Right renal cortex interstitium (tissue), 3 donors: ENCODE results near the gene TBC1D2B. TPM values are rescaled to one million over a fixed set of nuclear protein-coding genes. Genes with fewer than 3 reads are reported as not detected.

Experiments
- DNase-seq, 3 donors: peaks; one replicate each; pipeline ENCODE4 v3.0.0-alpha.2; 2013; ENCODE audit warnings: low read depth in 3 of 3, low spot score in 2 of 3
- polyA plus RNA-seq, 3 donors: library from polyadenylated mRNA; unstranded; fragments of 120-200 nt; gene quantifications; one replicate each; pipeline ENCODE4 v1.2.1, GENCODE V29; 2013; ENCODE audit not compliant: insufficient read length in 3 of 3

Gene TBC1D2B
- polyA plus RNA-seq, 3 donors = 25.9 to 28.7 (median 26.6) TPM

DNA sequence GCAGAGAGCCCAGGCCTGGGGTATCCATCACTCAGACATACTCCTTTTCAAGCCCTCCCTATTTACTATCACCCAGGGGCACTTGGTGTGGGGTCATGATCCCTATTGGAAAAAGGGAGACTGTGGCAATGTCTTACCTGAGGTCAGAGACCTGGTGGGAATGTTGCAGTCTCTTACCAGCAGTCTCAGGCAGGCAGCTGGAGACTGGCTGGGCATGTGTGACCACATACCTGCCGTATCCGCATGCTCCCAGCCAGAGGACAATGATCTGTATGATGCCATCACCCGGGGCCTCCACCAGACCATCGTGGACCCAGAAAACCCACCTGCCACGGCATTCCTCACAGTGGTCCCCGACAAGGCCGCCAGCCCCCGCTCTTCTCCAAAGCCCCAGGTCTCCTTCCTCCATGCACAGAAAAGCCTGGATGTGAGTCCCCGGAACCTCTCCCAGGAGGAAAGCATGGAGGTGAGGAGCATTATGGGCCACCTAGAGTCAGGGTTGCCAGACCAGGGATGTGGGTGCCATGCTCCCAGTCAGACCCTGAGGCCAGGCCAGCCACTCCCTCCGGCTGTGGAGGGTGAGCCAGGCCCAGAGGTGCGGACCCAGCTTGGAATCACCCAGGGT lies 20.7 kb upstream of the TBC1D2B start:
- DNase-seq = no peak

DNA sequence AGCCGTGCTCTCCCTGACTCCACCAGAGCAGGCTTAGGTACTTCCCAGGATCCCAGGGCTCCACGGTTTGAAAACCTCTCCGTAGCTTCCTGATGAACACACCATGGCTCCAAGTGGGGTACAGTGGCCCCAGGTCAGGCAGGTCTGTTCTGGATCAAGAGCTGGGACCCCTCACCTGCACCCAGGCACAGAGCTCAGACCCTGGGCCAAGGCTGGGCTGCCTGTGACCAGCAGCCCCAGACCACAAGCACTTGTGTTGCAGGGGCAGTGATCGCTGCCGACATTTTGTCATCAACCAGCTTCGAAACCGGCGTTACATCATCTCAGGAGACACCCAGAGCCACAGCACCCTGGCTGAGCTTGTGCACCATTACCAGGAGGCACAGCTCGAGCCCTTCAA lies 20.2 kb upstream of the TBC1D2B start:
- no peak for DNase-seq

DNA sequence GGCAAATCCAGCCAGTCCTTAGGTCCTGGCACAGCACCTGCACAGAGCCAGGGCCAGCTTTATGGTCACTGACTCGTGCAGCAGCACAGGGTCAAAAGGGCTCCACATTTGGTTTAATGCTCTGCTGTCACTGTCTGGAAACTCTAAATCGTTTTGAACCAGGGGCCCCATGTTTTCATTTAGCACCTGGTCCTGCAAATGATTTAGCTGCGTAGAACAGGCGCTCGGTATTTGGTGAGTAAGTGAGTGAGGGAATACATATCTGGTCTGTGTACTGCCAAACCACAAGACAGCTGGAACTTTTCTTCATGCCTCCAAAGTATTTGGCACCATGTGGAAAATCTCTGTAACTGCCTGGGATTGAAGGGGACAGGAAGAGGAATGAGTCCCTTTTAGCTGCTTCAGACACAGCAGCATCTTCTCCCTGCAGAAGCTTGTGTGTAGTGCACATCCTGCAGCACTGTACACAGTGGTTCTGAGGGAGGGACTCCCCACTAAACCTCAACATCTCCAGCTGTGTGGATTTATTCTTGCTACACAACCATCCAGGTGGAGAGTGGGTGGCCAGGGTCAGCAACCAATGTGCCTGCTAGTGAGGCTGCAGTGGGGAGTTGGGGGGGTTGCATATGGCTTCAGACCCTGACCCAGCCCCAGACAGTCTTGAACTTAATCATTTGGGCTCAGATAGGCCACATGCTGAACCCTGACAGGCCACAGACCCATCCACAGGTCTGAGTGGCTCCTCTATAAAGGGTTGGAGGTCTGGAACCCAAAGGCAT lies 15.9 kb upstream of the TBC1D2B start:
- DNase-seq = peak in 1 of 3 donors; percentile 61

DNA sequence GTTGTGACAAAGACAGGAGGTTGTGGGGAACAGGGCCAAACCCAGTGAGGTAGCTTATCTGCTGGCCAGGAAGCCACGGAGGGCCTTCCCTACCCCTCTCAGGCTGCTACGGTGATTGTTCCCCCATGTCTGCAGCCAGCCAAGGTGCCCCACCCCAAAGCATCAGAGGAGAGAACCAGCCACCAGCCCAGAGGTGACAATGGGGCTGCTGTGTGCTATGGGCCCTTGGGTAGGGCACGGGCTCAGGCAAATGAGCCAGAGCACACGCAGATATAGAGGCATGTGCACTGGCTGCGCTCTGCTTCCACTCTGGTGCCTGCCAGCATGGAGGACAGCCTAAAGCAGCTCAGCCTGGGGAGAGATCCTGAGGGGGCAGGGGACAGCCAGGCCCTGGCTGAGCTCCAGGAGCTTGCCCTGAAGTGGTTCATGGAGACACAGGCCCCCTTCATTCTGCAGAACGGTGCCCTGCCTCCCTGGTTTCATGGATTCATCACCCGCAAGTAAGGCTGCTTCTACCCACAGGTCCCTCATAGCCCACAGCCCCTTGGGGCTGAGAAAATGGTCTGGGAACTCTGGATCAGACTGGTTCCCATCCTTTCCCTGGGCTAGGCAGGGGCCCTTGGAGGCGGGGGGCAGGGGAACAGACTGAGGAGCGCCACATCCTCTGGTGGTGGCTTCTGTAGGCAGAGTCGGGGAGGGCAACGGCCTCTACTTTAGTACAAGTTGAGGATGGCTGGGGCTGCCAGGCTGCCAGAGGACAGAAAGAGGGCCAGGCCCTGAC lies 14.9 kb upstream of the TBC1D2B start, which contains the start of gene SH2D7:
Gene SH2D7 (plus strand): TSS at position 301 of the 781 bp plus-strand sequence. CDS start 24 bp downstream, at position 325.
- DNase-seq = no peak

DNA sequence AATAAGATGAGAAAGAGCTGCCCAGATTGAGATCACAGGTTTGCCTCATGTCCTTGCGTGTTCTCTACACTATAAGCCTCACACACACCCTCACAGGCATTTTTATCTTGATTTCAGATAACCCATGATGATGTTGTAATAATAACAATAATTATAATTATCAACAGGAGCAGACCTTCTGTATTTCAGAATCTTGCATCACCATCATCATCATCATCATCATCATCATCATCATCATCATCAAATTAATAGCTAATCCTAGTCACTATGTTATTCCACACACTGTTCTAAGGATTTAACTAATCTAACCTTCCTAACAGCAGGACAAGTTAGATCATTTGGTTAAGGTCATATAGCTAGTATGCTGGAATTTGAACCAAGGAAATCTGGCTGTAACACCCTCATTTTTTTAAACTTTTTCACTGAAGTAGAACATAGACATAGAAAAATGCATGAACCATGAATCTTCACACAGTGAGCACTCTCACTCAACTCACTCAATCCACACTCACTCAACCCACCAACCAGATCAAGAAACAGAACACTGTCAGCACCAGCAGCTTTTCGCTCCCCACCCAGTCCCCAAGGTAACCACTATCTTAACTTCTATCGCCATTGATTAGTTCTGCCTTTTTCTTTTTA lies 13.0 kb upstream of the TBC1D2B start:
- no peak for DNase-seq

DNA sequence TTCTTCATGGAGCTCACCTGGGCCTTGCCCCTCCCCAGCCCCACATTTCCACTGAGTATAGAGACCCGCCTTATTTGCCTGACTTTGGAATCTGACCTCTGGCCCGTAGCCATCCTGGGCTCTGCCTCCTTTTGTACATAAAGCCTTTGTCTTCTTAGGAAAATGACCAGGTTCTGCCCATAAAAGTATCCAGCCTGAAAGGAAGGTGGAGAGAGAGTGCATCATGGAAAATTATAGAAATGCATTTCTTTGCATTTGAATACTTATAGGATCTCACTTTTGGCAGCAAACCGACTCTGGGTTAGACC lies 11.2 kb upstream of the TBC1D2B start:
- no peak for DNase-seq

DNA sequence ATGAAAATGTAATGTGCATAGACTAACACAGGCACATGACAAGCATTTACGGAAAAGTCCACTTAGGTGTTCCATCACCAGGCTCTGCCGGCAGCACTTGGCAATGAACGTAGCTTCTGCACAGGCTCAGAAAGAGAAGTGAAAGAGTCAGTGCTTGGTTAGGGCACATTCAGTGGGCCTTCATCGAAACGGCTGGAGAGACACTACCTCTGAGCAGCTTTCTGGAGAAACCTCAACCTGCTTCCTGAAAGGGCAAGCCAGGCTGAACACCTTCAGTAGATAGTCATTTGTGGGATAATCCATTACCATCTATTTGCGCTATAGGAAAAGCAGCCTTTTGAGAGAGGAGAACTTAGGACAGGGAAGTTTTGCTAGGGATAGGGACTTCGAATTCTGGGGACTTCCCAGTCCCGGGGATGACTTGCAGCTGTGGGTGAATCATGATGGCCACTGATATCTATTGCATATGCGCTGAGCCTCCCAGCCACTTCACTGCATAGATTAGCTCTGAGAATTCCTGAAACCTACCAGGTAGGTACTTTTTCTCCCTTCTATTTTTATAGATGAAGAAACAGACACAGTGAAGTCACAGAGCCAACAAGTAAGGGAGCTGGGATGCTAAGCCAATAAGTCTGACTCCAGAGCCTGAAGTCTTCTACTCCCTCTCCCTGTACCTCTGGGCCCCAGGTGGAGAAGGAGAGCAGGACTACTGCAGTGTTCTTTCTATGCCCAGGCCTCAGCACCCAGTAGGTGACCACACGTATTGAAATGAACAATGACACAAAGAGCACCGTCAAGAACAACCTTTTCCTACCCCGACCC lies 10.7 kb upstream of the TBC1D2B start:
- no peak for DNase-seq

DNA sequence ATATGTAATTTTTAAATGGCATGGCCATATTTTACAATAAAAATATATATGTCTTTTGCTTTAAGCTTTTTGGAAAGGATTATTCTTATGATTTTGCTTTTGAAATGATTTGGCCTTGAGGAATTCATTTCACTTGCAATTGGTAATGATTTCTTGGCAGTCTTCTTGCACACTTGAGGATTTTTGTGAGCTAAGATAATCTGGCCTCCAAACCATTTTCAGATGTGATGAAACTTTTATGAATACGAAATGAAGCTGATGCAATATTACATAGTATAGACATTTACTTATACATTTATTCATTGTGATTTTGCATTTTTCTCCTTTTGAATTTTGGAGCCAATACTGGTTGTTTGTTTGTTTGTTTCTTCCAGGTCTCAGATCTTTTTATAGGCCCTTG lies 8.4 kb upstream of the TBC1D2B start:
- no peak for DNase-seq

DNA sequence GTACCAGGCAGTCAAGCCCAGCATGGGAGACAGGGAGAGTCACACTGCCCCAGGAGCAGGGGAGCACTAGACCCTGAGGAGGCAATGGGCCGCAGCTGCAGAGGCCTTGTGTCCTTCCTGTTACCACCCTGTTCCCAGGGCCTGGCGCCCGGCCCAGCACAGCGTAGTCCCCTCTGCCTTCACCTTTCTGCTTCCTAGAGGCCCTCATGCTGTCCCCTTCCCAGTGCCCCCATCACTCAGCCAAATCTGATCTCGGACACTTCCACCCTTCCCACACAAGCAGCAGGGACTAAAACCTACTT lies 6.9 kb upstream of the TBC1D2B start:
- DNase-seq = no peak

DNA sequence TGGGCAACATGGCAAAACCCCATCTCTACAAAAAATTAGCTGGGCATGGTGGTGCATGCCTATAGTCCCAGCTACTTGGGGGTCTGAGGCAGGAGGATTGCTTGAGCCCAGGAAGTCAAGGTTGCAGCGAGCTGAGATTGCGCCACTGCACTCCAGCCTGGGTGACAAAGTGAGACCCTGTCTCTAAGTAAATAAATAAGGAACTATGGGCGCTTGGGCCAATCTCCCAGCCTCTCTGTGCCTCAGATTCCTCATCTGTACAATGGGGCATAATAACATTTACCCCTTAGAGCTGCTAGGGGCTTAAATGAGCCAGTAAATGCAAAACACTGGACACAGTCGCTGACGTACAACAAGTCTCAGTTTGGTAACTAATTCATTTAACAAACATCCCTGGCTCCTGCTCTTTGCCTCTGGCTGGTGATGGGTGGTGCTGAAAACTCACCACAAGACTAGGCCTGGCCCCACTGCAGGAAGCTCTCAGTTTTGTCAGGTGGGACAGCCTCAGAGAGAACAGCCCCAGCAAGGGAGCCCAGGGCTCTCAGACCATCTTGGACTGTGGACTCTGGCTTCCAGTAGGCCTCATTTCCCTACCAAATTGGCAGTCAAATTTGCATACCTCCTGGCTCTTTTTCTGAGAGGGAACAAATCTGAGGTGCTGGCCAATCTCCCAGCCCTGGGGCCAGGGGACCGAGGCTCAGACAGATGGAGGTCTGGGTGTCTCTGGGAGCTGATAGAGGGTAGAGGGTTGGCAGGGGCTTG lies 6.4 kb upstream of the TBC1D2B start:
- DNase-seq = no peak

DNA sequence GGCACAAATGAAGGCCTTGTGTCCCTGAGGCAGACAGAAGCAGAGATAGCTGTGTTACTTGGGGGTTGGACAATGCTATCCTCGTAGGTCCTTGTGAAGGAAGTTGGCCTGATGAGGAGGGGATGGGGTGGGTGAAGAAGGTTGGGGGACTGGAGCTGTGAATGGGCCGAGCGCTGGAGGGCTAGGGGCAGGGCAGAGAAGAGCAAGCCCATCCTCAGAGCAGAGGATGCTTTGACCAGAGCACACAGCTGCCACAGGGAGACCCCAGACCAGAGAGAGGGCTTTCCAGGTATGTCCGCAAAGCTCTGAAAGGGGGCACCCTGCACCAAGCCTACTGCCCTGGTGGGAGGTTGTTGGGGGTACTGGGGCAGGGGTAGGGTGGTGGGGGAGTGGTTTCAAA lies 5.7 kb upstream of the TBC1D2B start:
- no peak for DNase-seq

DNA sequence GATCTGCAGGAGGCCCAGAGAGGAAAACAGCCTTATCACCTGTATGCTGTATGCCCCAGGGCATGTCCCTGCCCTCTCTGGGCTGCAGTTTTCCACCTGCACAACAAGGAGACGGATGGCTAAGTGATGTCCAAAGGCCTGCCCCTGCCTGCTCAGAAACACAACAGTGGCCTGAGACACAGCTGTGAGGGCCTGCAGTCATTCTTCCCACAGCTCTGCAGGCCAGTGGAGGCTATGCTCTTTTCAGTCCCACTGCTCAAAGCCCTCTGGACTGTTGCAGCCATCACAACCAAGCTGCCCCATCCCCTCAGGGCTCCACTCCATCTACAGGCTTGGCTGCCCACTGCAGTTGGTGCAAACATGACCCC lies 5.2 kb upstream of the TBC1D2B start:
- no peak for DNase-seq

DNA sequence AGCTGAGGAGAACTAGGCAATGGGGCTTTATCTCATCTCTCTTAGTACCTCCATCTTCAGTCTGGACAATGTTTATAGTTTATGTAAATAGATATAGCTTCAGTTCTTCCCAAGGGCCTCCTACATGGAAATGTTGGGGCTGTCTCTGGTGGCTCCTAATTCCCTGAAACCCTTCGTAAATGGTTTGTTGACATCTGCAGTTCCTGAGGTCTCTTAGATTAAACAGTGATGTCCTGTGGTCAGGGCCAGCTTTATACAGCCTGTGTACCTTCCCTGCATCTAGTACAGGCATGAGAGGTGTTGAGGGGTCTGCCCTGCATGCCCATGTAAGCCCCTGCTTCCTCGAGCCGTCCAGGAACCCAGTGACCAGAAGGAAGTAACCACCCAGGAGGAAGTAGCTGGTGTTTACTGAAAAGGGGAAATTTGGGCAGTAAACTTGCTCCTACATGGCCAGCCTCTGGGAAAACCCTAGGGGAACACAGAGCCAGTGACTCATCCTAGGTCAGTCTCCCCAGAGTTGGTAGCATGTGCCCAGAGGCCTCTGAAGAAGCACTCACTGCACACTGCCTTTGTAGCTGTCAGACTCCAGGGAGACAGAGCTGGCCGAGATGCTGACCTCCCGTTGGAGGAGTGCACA lies 4.7 kb upstream of the TBC1D2B start:
- no peak for DNase-seq

DNA sequence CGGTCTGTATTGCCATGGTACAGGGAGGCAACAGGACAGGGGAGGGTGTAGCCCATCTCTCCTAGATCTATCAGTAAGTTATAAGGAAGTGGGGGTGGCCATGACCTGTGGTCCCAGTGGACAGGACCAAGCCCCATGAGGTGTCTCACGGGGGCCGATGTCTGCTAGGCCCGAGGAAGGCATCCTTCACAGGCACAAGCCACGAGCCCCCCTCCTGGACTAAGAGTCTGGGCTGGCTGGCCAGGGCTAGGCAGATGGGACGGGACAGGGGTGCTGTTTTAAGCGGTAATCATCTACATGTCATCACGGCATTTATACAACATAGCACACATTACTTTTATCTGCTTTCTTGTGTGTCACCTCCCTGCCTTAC lies 2.6 kb upstream of the TBC1D2B start:
- no peak for DNase-seq

DNA sequence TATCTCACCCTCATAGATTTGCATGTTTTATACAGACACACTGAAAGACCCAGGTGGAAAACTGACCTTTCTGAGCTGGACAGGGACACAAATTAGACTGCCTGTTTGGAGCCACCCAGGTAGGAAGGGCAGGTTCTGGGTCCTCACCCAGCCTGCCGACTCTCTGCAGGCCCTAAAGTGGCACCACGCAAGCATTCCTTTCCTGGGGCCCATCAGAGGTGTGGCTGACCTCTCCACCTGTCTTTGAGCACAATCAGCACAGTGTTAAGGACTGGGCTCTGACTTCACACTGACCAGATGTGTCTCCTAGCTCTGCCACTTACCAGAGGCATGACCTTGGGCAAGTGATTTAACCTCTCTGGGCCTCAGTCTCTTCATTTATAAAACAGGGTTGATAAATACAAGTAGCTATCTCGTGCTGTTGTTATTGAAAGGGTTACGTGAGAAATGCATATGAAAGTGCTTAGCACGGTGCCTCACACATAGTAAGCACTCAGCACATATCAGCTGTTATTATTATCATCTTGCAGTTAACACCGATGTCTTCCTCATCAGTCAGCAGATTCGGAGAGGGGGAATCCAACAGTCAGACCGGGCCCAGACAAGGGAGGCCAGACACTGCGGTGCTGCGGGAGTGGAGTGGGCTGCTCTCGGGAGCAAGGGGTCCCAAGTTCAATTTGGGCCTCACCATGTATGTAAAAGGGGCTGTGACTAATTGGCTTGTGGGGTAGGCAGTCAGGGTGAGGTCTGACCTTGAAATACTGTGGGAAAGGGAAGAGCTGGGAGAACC lies 2.0 kb upstream of the TBC1D2B start:
- DNase-seq = no peak

DNA sequence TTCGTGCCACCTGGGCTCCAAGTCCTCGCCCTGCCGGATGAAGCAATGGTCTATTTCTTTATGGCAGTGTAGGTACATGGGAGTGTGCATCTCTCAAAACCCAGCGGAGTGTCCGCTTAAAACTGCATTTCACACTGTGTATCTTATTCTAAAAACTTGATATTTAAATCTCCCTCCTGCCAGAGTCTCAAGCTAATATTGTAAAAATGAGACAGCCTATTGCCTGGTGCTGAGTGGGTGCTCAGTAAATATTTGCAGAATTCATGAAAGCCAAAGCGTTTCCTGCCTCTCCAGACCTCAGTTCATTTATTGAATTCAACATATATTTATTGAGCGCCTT lies 330 bp upstream of the TBC1D2B start:
- DNase-seq = no peak

DNA sequence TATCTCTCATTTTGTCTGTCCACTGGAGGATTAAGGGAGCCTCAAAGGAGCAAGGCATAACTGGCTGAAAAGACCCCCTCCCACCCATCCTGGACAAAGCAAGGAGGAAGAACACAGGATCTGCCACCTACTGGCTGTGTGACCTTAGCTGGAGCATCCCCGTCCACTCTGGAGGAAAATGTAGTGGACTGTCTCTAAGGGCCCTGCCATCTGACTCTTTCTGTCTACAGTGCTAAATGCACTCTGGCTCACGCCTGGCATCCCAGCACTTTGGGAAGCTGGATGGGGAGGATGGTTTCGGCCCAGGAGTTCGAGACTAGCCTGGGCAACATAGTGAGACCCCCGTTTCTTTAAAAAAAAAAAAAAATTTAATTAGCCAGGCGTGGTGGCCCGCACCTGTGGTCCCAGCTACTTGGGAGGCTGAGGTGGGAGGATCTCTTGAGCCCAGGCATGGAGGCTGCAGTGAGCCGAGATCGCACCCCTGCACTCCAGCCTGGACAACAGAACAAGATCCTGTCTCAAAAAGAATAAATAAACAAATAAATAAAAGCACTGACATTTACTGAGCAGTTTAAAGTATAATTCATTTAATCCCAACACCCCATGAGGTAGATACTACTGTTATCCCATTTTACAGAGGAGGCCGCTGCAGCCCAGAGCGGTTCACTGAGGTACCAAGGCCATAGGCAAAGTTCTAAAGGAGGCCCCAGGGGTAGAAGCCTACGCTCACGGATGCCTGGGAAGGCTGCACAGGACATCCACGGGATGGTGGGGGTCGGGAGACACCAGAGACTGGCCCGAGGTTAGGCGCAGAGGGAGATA lies 1.1 kb downstream of the TBC1D2B start:
- DNase-seq = no peak
